Trophoblast cell (in vitro differentiated cells and primary cell): ENCODE measurements around the gene GAB2.

ENCODE experiments used
- DNase-seq, 2 donors: peaks; one replicate each; pipeline ENCODE4 v3.0.0-alpha.2; 2016
- H2AFZ ChIP-seq: 2 replicates; pipeline ENCODE4 v1.6.1; 2013; ENCODE audit warnings: low read length, moderate library complexity, mild to moderate bottlenecking; ENCODE audit not compliant: insufficient read depth, poor library complexity
- H2AK5ac ChIP-seq: 2 replicates; pipeline ENCODE4 v1.6.1; 2013; ENCODE audit warnings: mild to moderate bottlenecking, low read length
- H2BK120ac ChIP-seq: 2 replicates; pipeline ENCODE4 v1.6.1; 2013; ENCODE audit warnings: low read length, mild to moderate bottlenecking, moderate library complexity; ENCODE audit not compliant: insufficient read depth, poor library complexity
- H2BK12ac ChIP-seq: 2 replicates; pipeline ENCODE4 v1.6.1; 2013; ENCODE audit warnings: mild to moderate bottlenecking, low read length, moderate library complexity
- H2BK5ac ChIP-seq: 2 replicates; pipeline ENCODE4 v1.6.1; 2013; ENCODE audit warnings: low read length, low read depth, moderate library complexity, mild to moderate bottlenecking; ENCODE audit not compliant: poor library complexity
- H3K14ac ChIP-seq: 2 replicates; pipeline ENCODE4 v1.6.1; 2013; ENCODE audit warnings: mild to moderate bottlenecking, low read length
- H3K18ac ChIP-seq: 2 replicates; pipeline ENCODE4 v1.6.1; 2013; ENCODE audit warnings: mild to moderate bottlenecking, low read length
- H3K23ac ChIP-seq: 2 replicates; pipeline ENCODE4 v1.6.1; 2013; ENCODE audit warnings: low read length
- H3K27ac ChIP-seq: 2 replicates; pipeline ENCODE4 v1.5.1; 2013; ENCODE audit warnings: low read depth, mild to moderate bottlenecking, inconsistent platforms, low read length, moderate library complexity
- H3K27me3 ChIP-seq: 2 replicates; pipeline ENCODE4 v1.6.1; 2013; ENCODE audit warnings: inconsistent platforms, mild to moderate bottlenecking, low read length, moderate library complexity; ENCODE audit not compliant: insufficient read depth
- H3K36me3 ChIP-seq, 2 experiments: 1 replicate in 1 of 2; 2 replicates in 1 of 2; pipeline ENCODE4 v1.6.1; 2013; ENCODE audit warnings: low read length in 2 of 2, mild to moderate bottlenecking in 2 of 2, moderate library complexity in 1 of 2; ENCODE audit not compliant: insufficient read depth in 2 of 2, control insufficient read depth in 1 of 2
- H3K4ac ChIP-seq: 2 replicates; pipeline ENCODE4 v1.6.1; 2013; ENCODE audit warnings: low read depth, mild to moderate bottlenecking, low read length, moderate library complexity
- H3K4me1 ChIP-seq, 2 experiments: 1 replicate in 1 of 2; 2 replicates in 1 of 2; pipeline ENCODE4 v1.6.1; 2013; ENCODE audit warnings: low read length in 2 of 2, mild to moderate bottlenecking in 2 of 2, moderate library complexity in 1 of 2; ENCODE audit not compliant: insufficient read depth in 2 of 2, control insufficient read depth in 1 of 2
- H3K4me2 ChIP-seq: 2 replicates; pipeline ENCODE4 v1.6.1; 2013; ENCODE audit warnings: inconsistent platforms, mild to moderate bottlenecking, low read length, moderate library complexity
- H3K4me3 ChIP-seq: 2 replicates; pipeline ENCODE4 v1.5.1; 2013; ENCODE audit warnings: mild to moderate bottlenecking, low read depth, low read length, inconsistent platforms
- H3K79me1 ChIP-seq: one replicate; pipeline ENCODE4 v1.6.1; 2013; ENCODE audit warnings: low read length
- H3K79me2 ChIP-seq: 2 replicates; pipeline ENCODE4 v1.6.1; 2013; ENCODE audit warnings: low read length, mild to moderate bottlenecking; ENCODE audit not compliant: control insufficient read depth, insufficient read depth, poor library complexity
- H3K9ac ChIP-seq: 2 replicates; pipeline ENCODE4 v1.6.1; 2013; ENCODE audit warnings: mild to moderate bottlenecking, low read length
- H3K9me3 ChIP-seq: 2 replicates; pipeline ENCODE4 v1.6.1; 2013; ENCODE audit warnings: low read depth, mild to moderate bottlenecking, control low read depth, inconsistent platforms, low read length; ENCODE audit not compliant: insufficient read depth
- H4K12ac ChIP-seq: 2 replicates; pipeline ENCODE4 v1.6.1; 2013; ENCODE audit warnings: low read depth, mild to moderate bottlenecking, low read length, moderate library complexity
- H4K8ac ChIP-seq: 2 replicates; pipeline ENCODE4 v1.6.1; 2013; ENCODE audit warnings: low read depth, mild to moderate bottlenecking, low read length, moderate library complexity
- H4K91ac ChIP-seq: one replicate; pipeline ENCODE4 v1.6.1; 2013; ENCODE audit warnings: low read depth, mild to moderate bottlenecking, low read length, moderate library complexity
- WGBS: extraction: QIAGEN DNeasy Blood & Tissue Kit; methylation state at CpG from one replicate; pipeline ENCODE4 v1.1.7; 2013; ENCODE audit warnings: missing lambda C conversion rate; ENCODE audit not compliant: insufficient read length, insufficient coverage; ENCODE audit errors: extremely low coverage; 5-methylcytosine and 5-hydroxymethylcytosine counted together

The GAB2 gene

DNA sequence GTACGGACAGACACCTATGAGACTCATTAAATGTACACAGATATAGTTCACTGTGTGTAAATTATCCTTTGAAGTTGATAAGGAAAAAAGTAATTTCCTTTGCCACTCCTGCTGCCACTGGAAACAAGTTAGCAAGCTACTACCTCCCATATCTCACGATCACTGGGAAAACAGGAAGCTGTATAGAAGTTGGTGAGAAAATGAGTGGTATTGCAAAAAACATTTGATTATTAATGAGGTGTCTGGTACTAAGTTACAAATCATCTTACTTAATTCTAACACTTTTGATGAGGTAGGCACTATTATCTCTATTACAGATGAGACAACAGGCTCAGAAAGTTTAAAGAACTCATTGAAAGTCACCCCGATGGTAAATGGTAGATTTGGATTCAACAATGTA is 68.5 kb downstream of the GAB2 start:
- H4K8ac ChIP-seq = no peak overlapping the region
- H2AFZ ChIP-seq = no peak overlapping the region
- no peak overlapping the region for H2BK12ac ChIP-seq
- no peaks in the 10 kb centered on the region for H3K27me3 ChIP-seq
- H3K4ac ChIP-seq = peak overlapping the region; percentile 19
- no peak overlapping the region for H2BK120ac ChIP-seq
- H3K36me3 ChIP-seq = peaks cover 0 to 2% of the 10 kb centered on the region in 2 experiments
- no peak overlapping the region for H3K23ac ChIP-seq
- peaks cover 13% of the 10 kb centered on the region for H3K79me2 ChIP-seq
- H3K18ac ChIP-seq = no peak overlapping the region
- H3K27ac ChIP-seq = peak overlapping the region; percentile 6
- no CpG with 5 or more reads among the region's 3 CpGs for WGBS
- H3K14ac ChIP-seq = no peak overlapping the region
- peaks cover 25% of the 10 kb centered on the region for H3K79me1 ChIP-seq
- H4K12ac ChIP-seq = no peak overlapping the region
- H3K4me1 ChIP-seq = peaks cover 17 to 31% of the 10 kb centered on the region in 2 experiments
- no peak overlapping the region for H3K4me2 ChIP-seq
- no peak for DNase-seq
- no peak overlapping the region for H3K4me3 ChIP-seq
- H2BK5ac ChIP-seq = no peak overlapping the region
- H4K91ac ChIP-seq = no peak overlapping the region
- no peak overlapping the region for H2AK5ac ChIP-seq
- no peaks in the 10 kb centered on the region for H3K9me3 ChIP-seq
- H3K9ac ChIP-seq = no peak overlapping the region

DNA sequence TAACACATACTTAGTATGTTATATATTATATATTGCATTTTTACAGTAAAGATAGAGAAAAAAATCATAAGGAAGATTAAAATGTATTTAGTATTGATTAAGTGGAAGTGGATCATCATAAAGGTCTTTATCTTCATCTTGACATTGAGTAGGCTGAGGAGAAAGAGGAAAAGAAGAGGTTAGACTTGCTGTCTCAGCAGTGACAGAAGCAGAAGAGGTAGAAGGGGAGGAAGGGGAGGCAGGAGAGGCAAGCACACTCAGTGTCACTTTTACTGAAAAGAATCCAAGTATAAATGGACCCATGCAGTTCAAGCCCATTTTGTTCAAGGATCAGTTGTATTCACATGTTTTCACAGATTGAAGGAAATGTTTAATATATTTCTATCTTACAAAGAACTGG is 69.7 kb downstream of the GAB2 start:
- H2BK5ac ChIP-seq = no peak overlapping the region

DNA sequence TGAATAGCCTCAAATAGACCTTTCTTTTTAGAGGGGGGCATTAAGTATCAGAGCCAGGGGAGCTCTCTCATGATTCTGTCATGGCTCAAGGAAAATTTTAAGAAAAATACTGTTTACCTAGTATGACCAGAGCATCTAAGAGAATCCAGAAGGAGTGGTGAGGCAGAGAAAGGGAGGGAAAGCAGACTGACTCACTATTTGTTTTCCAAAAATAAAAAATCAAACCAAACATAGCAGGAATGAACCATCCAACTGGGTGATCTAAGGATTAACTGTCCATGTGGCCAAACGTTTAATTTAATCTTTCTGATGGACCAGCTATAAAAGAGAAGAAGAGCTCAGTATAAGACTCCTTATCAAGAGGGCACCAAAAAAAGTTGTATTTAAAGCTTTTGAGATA is 70.8 kb downstream of the GAB2 start:
- no peaks in the 10 kb centered on the region for H3K27me3 ChIP-seq
- H2AFZ ChIP-seq = no peak overlapping the region
- H2AK5ac ChIP-seq = no peak overlapping the region
- H3K4ac ChIP-seq = peak overlapping the region; percentile 90
- no peak overlapping the region for H3K9ac ChIP-seq
- peaks cover 7% of the 10 kb centered on the region for H3K79me2 ChIP-seq
- no peak overlapping the region for H4K91ac ChIP-seq
- H3K79me1 ChIP-seq = peaks cover 17% of the 10 kb centered on the region
- no peak overlapping the region for H4K12ac ChIP-seq
- no peak overlapping the region for H2BK12ac ChIP-seq
- no peak overlapping the region for H4K8ac ChIP-seq
- no peaks in the 10 kb centered on the region for H3K9me3 ChIP-seq
- no peak overlapping the region for H2BK120ac ChIP-seq
- no peak overlapping the region for H3K14ac ChIP-seq
- H3K4me1 ChIP-seq = peaks cover 13 to 17% of the 10 kb centered on the region in 2 experiments
- no peak overlapping the region for H2BK5ac ChIP-seq
- no CpG with 5 or more reads among the region's 1 CpG for WGBS
- no peak overlapping the region for H3K4me3 ChIP-seq
- DNase-seq = no peak
- H3K23ac ChIP-seq = no peak overlapping the region
- no peak overlapping the region for H3K4me2 ChIP-seq
- H3K36me3 ChIP-seq = peaks cover 0 to 2% of the 10 kb centered on the region in 2 experiments
- H3K18ac ChIP-seq = no peak overlapping the region
- H3K27ac ChIP-seq = no peak overlapping the region

More for the DNA sequence above, 69.7 kb downstream of the GAB2 start:
- no peak overlapping the region for H2BK120ac ChIP-seq
- no peak overlapping the region for H4K8ac ChIP-seq
- peaks cover 17 to 26% of the 10 kb centered on the region in 2 experiments for H3K4me1 ChIP-seq
- H4K12ac ChIP-seq = no peak overlapping the region
- no peak overlapping the region for H2AK5ac ChIP-seq
- H3K27me3 ChIP-seq = no peaks in the 10 kb centered on the region
- H3K9ac ChIP-seq = no peak overlapping the region
- H3K4ac ChIP-seq = no peak overlapping the region
- no peak overlapping the region for H3K14ac ChIP-seq
- no peak overlapping the region for H3K23ac ChIP-seq
- no peaks in the 10 kb centered on the region for H3K9me3 ChIP-seq
- H3K79me1 ChIP-seq = peaks cover 22% of the 10 kb centered on the region
- H3K18ac ChIP-seq = no peak overlapping the region
- no peak overlapping the region for H3K4me3 ChIP-seq
- H3K4me2 ChIP-seq = no peak overlapping the region
- no peak overlapping the region for H2AFZ ChIP-seq
- peaks cover 11% of the 10 kb centered on the region for H3K79me2 ChIP-seq
- peaks cover 0 to 2% of the 10 kb centered on the region in 2 experiments for H3K36me3 ChIP-seq
- no peak overlapping the region for H2BK12ac ChIP-seq
- H4K91ac ChIP-seq = no peak overlapping the region
- DNase-seq = no peak
- H3K27ac ChIP-seq = no peak overlapping the region

DNA sequence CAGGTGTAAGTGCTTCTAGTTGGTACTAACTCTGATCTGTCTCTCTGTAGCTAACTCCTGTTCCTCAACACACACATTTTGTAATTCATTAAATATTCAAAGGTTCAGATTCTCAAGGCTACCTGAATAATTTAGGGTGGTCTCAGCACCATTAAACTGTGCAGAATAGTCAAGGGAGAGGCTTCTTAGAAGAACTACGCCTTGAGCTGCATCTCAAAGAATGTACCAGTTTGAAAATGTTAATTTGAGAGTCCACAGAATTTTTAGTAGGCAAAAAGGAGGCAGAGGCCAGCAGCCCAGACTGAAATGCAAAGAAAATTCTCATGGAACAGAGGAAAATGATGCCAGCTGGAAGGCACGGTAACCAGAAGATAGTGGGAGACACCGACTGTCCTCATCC is 72.2 kb downstream of the GAB2 start:
- no peak overlapping the region for H4K8ac ChIP-seq
- no peak overlapping the region for H2AFZ ChIP-seq
- peaks cover 4 to 7% of the 10 kb centered on the region in 2 experiments for H3K4me1 ChIP-seq
- H3K79me1 ChIP-seq = peaks cover 5% of the 10 kb centered on the region
- H4K91ac ChIP-seq = no peak overlapping the region
- DNase-seq = no peak
- no peak overlapping the region for H3K14ac ChIP-seq
- no peak overlapping the region for H2AK5ac ChIP-seq
- no peak overlapping the region for H2BK120ac ChIP-seq
- no peak overlapping the region for H3K4me3 ChIP-seq
- no peaks in the 10 kb centered on the region for H3K9me3 ChIP-seq
- H3K4ac ChIP-seq = peak overlapping the region; percentile 69
- no peak overlapping the region for H3K4me2 ChIP-seq
- H3K36me3 ChIP-seq = peaks cover 0 to 2% of the 10 kb centered on the region in 2 experiments
- H2BK12ac ChIP-seq = no peak overlapping the region
- H3K23ac ChIP-seq = no peak overlapping the region
- H3K27ac ChIP-seq = no peak overlapping the region
- peaks cover 3% of the 10 kb centered on the region for H3K79me2 ChIP-seq
- WGBS = no CpG with 5 or more reads among the region's 3 CpGs
- no peak overlapping the region for H2BK5ac ChIP-seq
- no peak overlapping the region for H3K9ac ChIP-seq
- no peak overlapping the region for H3K18ac ChIP-seq
- H4K12ac ChIP-seq = no peak overlapping the region
- no peaks in the 10 kb centered on the region for H3K27me3 ChIP-seq
